H9 (cell line): ENCODE results near the gene BLOC1S5. TPM values are rescaled to one million over a fixed set of nuclear protein-coding genes. Genes with fewer than 3 reads are reported as not detected.

ENCODE experiments used
- DNase-seq: peaks from one replicate; pipeline ENCODE4 v3.0.0-alpha.2; 2017
- H2AFZ ChIP-seq: one replicate; pipeline ENCODE4 v1.6.1; 2013; ENCODE audit warnings: mild to moderate bottlenecking, low read length, control low read depth, moderate library complexity
- H2AK5ac ChIP-seq: 2 replicates; pipeline ENCODE4 v1.6.1; 2013; ENCODE audit warnings: low read length, control low read depth, mixed read lengths; ENCODE audit not compliant: insufficient read length
- H2BK120ac ChIP-seq: one replicate; pipeline ENCODE4 v1.6.1; 2013; ENCODE audit warnings: low read depth, mild to moderate bottlenecking, low read length, control low read depth, inconsistent platforms; ENCODE audit not compliant: poor library complexity, severe bottlenecking
- H2BK12ac ChIP-seq: 2 replicates; pipeline ENCODE4 v1.6.1; 2013; ENCODE audit warnings: low read length, control low read depth, mixed read lengths, low read depth; ENCODE audit not compliant: insufficient read length
- H2BK15ac ChIP-seq: 2 replicates; pipeline ENCODE4 v1.6.1; 2013; ENCODE audit warnings: low read depth, low read length, control low read depth
- H2BK20ac ChIP-seq: one replicate; pipeline ENCODE4 v1.6.1; 2013; ENCODE audit warnings: low read depth, mild to moderate bottlenecking, low read length, control low read depth, inconsistent platforms; ENCODE audit not compliant: poor library complexity, severe bottlenecking
- H2BK5ac ChIP-seq: 2 replicates; pipeline ENCODE4 v1.6.1; 2013; ENCODE audit warnings: low read length, control low read depth, mixed read lengths; ENCODE audit not compliant: insufficient read length
- H3K14ac ChIP-seq: 2 replicates; pipeline ENCODE4 v1.6.1; 2013; ENCODE audit warnings: low read length, control low read depth; ENCODE audit not compliant: insufficient read depth
- H3K18ac ChIP-seq: 2 replicates; pipeline ENCODE4 v1.6.1; 2013; ENCODE audit warnings: low read depth, mild to moderate bottlenecking, mixed read lengths, low read length, control low read depth; ENCODE audit not compliant: insufficient read length
- H3K23ac ChIP-seq: 2 replicates; pipeline ENCODE4 v1.6.1; 2013; ENCODE audit warnings: low read length, control low read depth, mixed read lengths, low read depth; ENCODE audit not compliant: insufficient read length
- H3K23me2 ChIP-seq: 2 replicates; pipeline ENCODE4 v1.6.1; 2013; ENCODE audit warnings: low read depth, mild to moderate bottlenecking, mixed read lengths, low read length, control low read depth; ENCODE audit not compliant: insufficient read length, poor library complexity, severe bottlenecking
- H3K27ac ChIP-seq: 2 replicates; pipeline ENCODE4 v1.5.1; 2013; ENCODE audit warnings: low read length, control low read depth, mixed read lengths, low read depth; ENCODE audit not compliant: insufficient read length
- H3K27me3 ChIP-seq: 2 replicates; pipeline ENCODE4 v1.6.1; 2013; ENCODE audit warnings: low read length, control low read depth, inconsistent platforms; ENCODE audit not compliant: insufficient read depth
- H3K4ac ChIP-seq: 2 replicates; pipeline ENCODE4 v1.6.1; 2013; ENCODE audit warnings: low read depth, mild to moderate bottlenecking, control low read depth, inconsistent platforms, low read length, moderate library complexity
- H3K4me1 ChIP-seq: 2 replicates; pipeline ENCODE4 v1.6.1; 2013; ENCODE audit warnings: low read length, control low read depth, inconsistent platforms; ENCODE audit not compliant: insufficient read depth
- H3K4me2 ChIP-seq: 2 replicates; pipeline ENCODE4 v1.6.1; 2013; ENCODE audit warnings: low read length, control low read depth, mixed read lengths; ENCODE audit not compliant: insufficient read length, insufficient read depth
- H3K56ac ChIP-seq: 2 replicates; pipeline ENCODE4 v1.6.1; 2013; ENCODE audit warnings: low read depth, mild to moderate bottlenecking, mixed read lengths, low read length, control low read depth; ENCODE audit not compliant: insufficient read length
- H3K79me1 ChIP-seq: 2 replicates; pipeline ENCODE4 v1.6.1; 2013; ENCODE audit warnings: low read depth, mild to moderate bottlenecking, moderate library complexity, low read length, control low read depth, inconsistent platforms; ENCODE audit not compliant: insufficient read depth, poor library complexity, severe bottlenecking
- H3K79me2 ChIP-seq: 2 replicates; pipeline ENCODE4 v1.6.1; 2013; ENCODE audit warnings: low read length, control low read depth, inconsistent platforms; ENCODE audit not compliant: insufficient read depth
- H3K9ac ChIP-seq: 2 replicates; pipeline ENCODE4 v1.6.1; 2013; ENCODE audit warnings: low read length, control low read depth, mixed read lengths; ENCODE audit not compliant: insufficient read length; ENCODE audit errors: extremely low read depth
- H3K9me3 ChIP-seq: one replicate; pipeline ENCODE4 v1.6.1; 2013; ENCODE audit warnings: low read depth, low read length, inconsistent platforms; ENCODE audit not compliant: control insufficient read depth
- H3T11ph ChIP-seq: one replicate; pipeline ENCODE4 v1.6.1; 2013; ENCODE audit warnings: mild to moderate bottlenecking, low read length, control low read depth, inconsistent platforms
- H4K20me1 ChIP-seq: one replicate; pipeline ENCODE4 v1.6.1; 2013; ENCODE audit not compliant: control insufficient read depth, insufficient read length, insufficient read depth
- H4K5ac ChIP-seq: 2 replicates; pipeline ENCODE4 v1.6.1; 2013; ENCODE audit warnings: low read depth, mild to moderate bottlenecking, mixed read lengths, low read length, control low read depth; ENCODE audit not compliant: insufficient read length
- H4K8ac ChIP-seq: replicated peaks from 2 replicates; pipeline ENCODE4 v1.6.1; 2013; ENCODE audit warnings: low read length, control low read depth, mixed read lengths, low read depth; ENCODE audit not compliant: insufficient read length
- H4K91ac ChIP-seq: 2 replicates; pipeline ENCODE4 v1.6.1; 2013; ENCODE audit warnings: low read depth, mild to moderate bottlenecking, moderate library complexity, mixed read lengths, low read length, control low read depth; ENCODE audit not compliant: insufficient read length
- H3K27ac Mint-ChIP-seq, 3 experiments: 2 replicates in 2 of 3; 3 replicates in 1 of 3; pipeline ENCODE4 v1.8.0; 2020 to 2021; ENCODE audit warnings: mixed read lengths in 3 of 3, mild to moderate bottlenecking in 1 of 3, moderate library complexity in 1 of 3
- H3K27me3 Mint-ChIP-seq: 2 replicates; pipeline ENCODE4 v1.8.0; 2021; ENCODE audit warnings: low read depth, mild to moderate bottlenecking, moderate library complexity, mixed read lengths
- H3K36me3 Mint-ChIP-seq, 3 experiments: 2 replicates in 2 of 3; 3 replicates in 1 of 3; pipeline ENCODE4 v1.8.0; 2020 to 2021; ENCODE audit warnings: low read depth in 3 of 3, mixed read lengths in 3 of 3; ENCODE audit not compliant: insufficient read depth in 1 of 3
- H3K4me1 Mint-ChIP-seq, 2 experiments: 2 replicates each; pipeline ENCODE4 v1.8.0; 2020; ENCODE audit warnings: mixed read lengths in 2 of 2
- H3K4me3 Mint-ChIP-seq, 2 experiments: 2 replicates in 1 of 2; 3 replicates in 1 of 2; pipeline ENCODE4 v1.8.0; 2020 to 2021; ENCODE audit warnings: mild to moderate bottlenecking in 2 of 2, mixed read lengths in 2 of 2, moderate library complexity in 1 of 2
- H3K9me3 Mint-ChIP-seq, 2 experiments: 2 replicates in 1 of 2; 3 replicates in 1 of 2; pipeline ENCODE4 v1.8.0; 2020; ENCODE audit warnings: mild to moderate bottlenecking in 2 of 2, mixed read lengths in 2 of 2, moderate library complexity in 1 of 2
- WGBS: extraction: QIAGEN DNeasy Blood & Tissue Kit; methylation state at CpG from one replicate; pipeline ENCODE4 v1.1.7; 2013; ENCODE audit warnings: missing lambda C conversion rate, low lambda C conversion rate, mixed read lengths; ENCODE audit not compliant: insufficient read length; ENCODE audit errors: extremely low coverage; 5-methylcytosine and 5-hydroxymethylcytosine counted together
- total RNA-seq: library from RNA; stranded (reverse); gene quantifications from 2 replicates; pipeline ENCODE4 v1.2.1, GENCODE V29; 2021
- TF ChIP-seq, protein P1 (sequence below): fragments of 200-600 bp; sonication (generic); conservative IDR thresholded peaks from 3 replicates; pipeline ENCODE4 v1.8.0; 2021; ENCODE audit warnings: antibody characterized with exemption, mild to moderate bottlenecking

BLOC1S5 gene
- total RNA-seq, 1 experiment from 2014 or later: 15.6 TPM

DNA sequence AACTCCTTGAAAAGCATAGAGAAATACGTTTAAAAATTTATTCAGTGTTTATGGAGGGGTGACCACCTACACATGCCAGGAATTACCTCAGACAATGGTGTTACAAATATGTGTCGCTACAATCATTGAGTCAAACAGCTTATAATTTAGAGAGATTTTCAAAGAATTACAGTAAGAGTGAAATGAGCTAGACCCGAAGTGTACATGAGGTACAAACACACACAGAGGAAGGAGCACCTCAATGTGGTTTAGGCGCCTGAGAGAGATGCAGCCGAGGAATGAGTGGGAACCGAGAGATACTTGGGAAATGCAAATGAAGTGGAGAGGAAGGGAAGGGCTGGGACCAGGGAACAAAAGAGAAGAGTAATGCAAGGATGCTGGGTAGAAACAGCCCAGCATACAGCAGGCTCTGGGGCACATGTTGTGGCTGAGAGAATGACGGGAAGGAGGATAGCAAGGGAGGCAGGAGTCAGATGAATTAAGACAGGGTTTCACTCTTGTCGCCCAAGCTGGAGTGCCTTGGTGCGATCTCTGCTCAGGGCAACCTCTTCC, 22.6 kb upstream of the BLOC1S5 start:
- no CpG with 5 or more reads among the region's 9 CpGs for WGBS
- Histone ChIP-seq H3T11ph (no peak overlapping the region), H3K9ac (no peak overlapping the region), H3K9me3 (peaks cover 11% of the 10 kb centered on the region), H3K4ac (no peak overlapping the region), H2AK5ac (no peak overlapping the region), H3K27ac (no peak overlapping the region), H3K23me2 (no peaks in the 10 kb centered on the region), H3K4me1 (peaks cover 2% of the 10 kb centered on the region; the same call in 1 of the 2 replicates), H3K4me2 (no peak overlapping the region), H4K20me1 (no peaks in the 10 kb centered on the region), H2BK120ac (no peak overlapping the region), H2BK12ac (no peak overlapping the region), H4K5ac (no peak overlapping the region), H3K14ac (no peak overlapping the region), H4K8ac (no peak overlapping the region), H2AFZ (no peak overlapping the region), H3K27me3 (no peaks in the 10 kb centered on the region), H2BK20ac (no peak overlapping the region), H4K91ac (no peak overlapping the region), H3K79me2 (peaks cover 4% of the 10 kb centered on the region; the same call in 1 of the 2 replicates), H3K23ac (no peak overlapping the region), H3K18ac (no peak overlapping the region), H2BK15ac (no peak overlapping the region), H2BK5ac (no peak overlapping the region), H3K79me1 (peaks cover 9% of the 10 kb centered on the region), H3K56ac (no peak overlapping the region)
- peak overlapping the region in 2 of 3 experiments; percentile 18 to 41; a peak in 4 of 7 replicates for H3K27ac Mint-ChIP-seq
- TF ChIP-seq, protein P1, sequence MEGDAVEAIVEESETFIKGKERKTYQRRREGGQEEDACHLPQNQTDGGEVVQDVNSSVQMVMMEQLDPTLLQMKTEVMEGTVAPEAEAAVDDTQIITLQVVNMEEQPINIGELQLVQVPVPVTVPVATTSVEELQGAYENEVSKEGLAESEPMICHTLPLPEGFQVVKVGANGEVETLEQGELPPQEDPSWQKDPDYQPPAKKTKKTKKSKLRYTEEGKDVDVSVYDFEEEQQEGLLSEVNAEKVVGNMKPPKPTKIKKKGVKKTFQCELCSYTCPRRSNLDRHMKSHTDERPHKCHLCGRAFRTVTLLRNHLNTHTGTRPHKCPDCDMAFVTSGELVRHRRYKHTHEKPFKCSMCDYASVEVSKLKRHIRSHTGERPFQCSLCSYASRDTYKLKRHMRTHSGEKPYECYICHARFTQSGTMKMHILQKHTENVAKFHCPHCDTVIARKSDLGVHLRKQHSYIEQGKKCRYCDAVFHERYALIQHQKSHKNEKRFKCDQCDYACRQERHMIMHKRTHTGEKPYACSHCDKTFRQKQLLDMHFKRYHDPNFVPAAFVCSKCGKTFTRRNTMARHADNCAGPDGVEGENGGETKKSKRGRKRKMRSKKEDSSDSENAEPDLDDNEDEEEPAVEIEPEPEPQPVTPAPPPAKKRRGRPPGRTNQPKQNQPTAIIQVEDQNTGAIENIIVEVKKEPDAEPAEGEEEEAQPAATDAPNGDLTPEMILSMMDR: no peak
- no peak for DNase-seq
- peaks cover 51 to 66% (median 60%) of the 10 kb centered on the region in 3 experiments for H3K36me3 Mint-ChIP-seq
- no peak overlapping the region for H3K4me3 Mint-ChIP-seq
- no peaks in the 10 kb centered on the region for H3K27me3 Mint-ChIP-seq
- peaks cover 16 to 20% of the 10 kb centered on the region in 2 experiments for H3K9me3 Mint-ChIP-seq
- H3K4me1 Mint-ChIP-seq: peaks cover 4 to 10% of the 10 kb centered on the region in 2 experiments
